Mucosa of descending colon (tissue), 3 donors: Measurements from ENCODE around the gene CDC14A. TPM values are rescaled to one million over a fixed set of nuclear protein-coding genes. Genes with fewer than 3 reads are reported as not detected.

Source experiments
- ATAC-seq: fragments of 200-7000 bp; cut with Tn5 transposase; one replicate; pipeline ENCODE4 v1.9.1; 2020; ENCODE audit warnings: mild to moderate bottlenecking, moderate library complexity
- DNase-seq, 3 donors: peaks; one replicate each; pipeline ENCODE4 v3.0.0-alpha.2; 2020
- H3K36me3 ChIP-seq: fragments of 200-600 bp; one replicate; pipeline ENCODE4 v1.8.0; 2021; ENCODE audit warnings: low read depth, mild to moderate bottlenecking
- H3K4me1 ChIP-seq: fragments of 200-600 bp; one replicate; pipeline ENCODE4 v1.8.0; 2021; ENCODE audit warnings: low read depth, mild to moderate bottlenecking
- H3K4me3 ChIP-seq: fragments of 200-600 bp; one replicate; pipeline ENCODE4 v1.8.0; 2021; ENCODE audit warnings: mild to moderate bottlenecking
- H3K9me3 ChIP-seq: fragments of 200-600 bp; one replicate; pipeline ENCODE4 v1.8.0; 2021; ENCODE audit warnings: mild to moderate bottlenecking
- intact Hi-C, 2 donors: fragments of 100-400 bp; cut with DNase I in 1 of 2; cut with micrococcal nuclease in 1 of 2; formaldehyde crosslinking; loops; one replicate each; pipeline versions ENCODE4 v1.11.0 to v1.11.1; 2022; cut with DNase I, micrococcal nuclease
- total RNA-seq, 3 donors: library from RNA; stranded (reverse); fragmentation: NEBNext Ultra II Directional in 2 of 3; extraction: Animal tissue kit (Norgen Biotek cat#: 25700) in 2 of 3; gene quantifications; one replicate each; pipeline versions ENCODE4 v1.2.1 to v1.2.4, GENCODE V29; 2021 to 2023
- TF ChIP-seq, protein P1 (sequence below): fragments of 200-600 bp; IDR thresholded peaks from one replicate; pipeline ENCODE4 v1.8.0; 2022; ENCODE audit warnings: antibody characterized with exemption, mild to moderate bottlenecking
- donor health status: DM: no; HTN: no; CAD: no; lungs with moderate emphysema.
- donor health status: DM: no; HTN: no; CAD: no.
- donor health status: DM: no; HTN: yes; CAD: no.

Gene CDC14A
- total RNA-seq, 3 donors from 2014 or later, result 15.6 to 34.3 (median 18.5) TPM

DNA sequence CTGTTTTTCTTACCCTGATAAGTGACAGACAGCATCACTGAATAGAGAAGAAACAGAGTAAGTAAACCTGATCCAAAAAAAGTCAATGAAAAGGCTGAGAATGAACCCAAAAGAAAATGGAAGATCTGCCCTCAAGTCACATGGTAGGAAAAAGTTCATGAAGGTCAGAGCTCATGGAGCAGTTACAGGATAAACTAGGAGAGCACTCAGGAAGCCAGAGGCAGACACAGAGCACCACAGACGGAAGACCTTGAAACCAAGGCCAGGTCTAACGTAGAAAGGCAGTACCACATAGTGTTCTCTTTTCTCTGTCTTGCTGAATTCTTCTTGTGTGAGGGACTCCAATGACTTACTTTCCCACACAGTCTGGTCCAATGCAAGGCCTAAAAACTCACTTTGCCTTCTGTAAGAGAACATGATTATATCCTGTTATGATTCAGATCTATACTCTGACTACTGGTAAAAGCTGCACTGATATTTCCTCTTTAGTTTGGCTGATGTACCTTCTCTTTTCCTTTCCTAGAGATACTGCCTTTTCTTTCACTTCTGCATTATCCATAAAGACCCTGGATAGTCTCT lies 45.5 kb upstream of the CDC14A start:
- intact Hi-C loops, result no loop called here
- H3K4me3 ChIP-seq, result no peak overlapping the region
- no peaks in the 10 kb centered on the region for H3K4me1 ChIP-seq
- H3K9me3 ChIP-seq, result no peaks in the 10 kb centered on the region
- DNase-seq (no peak), ATAC-seq (no peak)
- TF ChIP-seq, protein P1, sequence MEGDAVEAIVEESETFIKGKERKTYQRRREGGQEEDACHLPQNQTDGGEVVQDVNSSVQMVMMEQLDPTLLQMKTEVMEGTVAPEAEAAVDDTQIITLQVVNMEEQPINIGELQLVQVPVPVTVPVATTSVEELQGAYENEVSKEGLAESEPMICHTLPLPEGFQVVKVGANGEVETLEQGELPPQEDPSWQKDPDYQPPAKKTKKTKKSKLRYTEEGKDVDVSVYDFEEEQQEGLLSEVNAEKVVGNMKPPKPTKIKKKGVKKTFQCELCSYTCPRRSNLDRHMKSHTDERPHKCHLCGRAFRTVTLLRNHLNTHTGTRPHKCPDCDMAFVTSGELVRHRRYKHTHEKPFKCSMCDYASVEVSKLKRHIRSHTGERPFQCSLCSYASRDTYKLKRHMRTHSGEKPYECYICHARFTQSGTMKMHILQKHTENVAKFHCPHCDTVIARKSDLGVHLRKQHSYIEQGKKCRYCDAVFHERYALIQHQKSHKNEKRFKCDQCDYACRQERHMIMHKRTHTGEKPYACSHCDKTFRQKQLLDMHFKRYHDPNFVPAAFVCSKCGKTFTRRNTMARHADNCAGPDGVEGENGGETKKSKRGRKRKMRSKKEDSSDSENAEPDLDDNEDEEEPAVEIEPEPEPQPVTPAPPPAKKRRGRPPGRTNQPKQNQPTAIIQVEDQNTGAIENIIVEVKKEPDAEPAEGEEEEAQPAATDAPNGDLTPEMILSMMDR, result no peak
- no peaks in the 10 kb centered on the region for H3K36me3 ChIP-seq

GRCh38 chr1:100308777-100309176 lies 43.5 kb upstream of the CDC14A start:
- TF ChIP-seq, protein P1, result no peak

DNA sequence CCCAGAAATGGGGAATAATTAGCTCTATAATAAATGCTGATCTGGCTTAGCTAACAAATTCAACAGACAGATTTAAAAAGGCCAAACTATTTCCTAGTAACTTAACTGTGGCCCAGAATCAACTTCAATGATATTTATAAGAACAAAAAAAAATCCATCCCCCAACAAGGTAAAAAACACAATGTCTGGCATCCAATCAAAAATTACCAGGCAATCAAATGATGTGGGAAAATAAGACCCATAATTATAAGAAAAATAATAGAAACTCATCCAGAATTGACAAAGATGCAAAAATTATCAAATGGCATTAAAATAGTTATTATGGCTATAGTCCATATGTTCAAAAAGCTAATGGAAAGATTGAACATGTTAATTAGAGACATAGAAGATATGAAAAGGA lies 42.4 kb upstream of the CDC14A start:
- intact Hi-C loops, result no loop called here
- H3K36me3 ChIP-seq, result no peaks in the 10 kb centered on the region
- TF ChIP-seq, protein P1, result no peak
- H3K4me3 ChIP-seq, result no peak overlapping the region
- H3K9me3 ChIP-seq, result no peaks in the 10 kb centered on the region
- ATAC-seq (no peak), DNase-seq (no peak)
- H3K4me1 ChIP-seq, result no peaks in the 10 kb centered on the region

More at GRCh38 chr1:100308777-100309176, 43.5 kb upstream of the CDC14A start:
- no peaks in the 10 kb centered on the region for H3K4me1 ChIP-seq
- intact Hi-C loops, result no loop called here
- no peaks in the 10 kb centered on the region for H3K9me3 ChIP-seq
- no peak for ATAC-seq
- no peak for DNase-seq
- H3K36me3 ChIP-seq, result no peaks in the 10 kb centered on the region
- no peak overlapping the region for H3K4me3 ChIP-seq

- DNase-seq (no peak), ATAC-seq (no peak)
- Histone ChIP-seq H3K4me1 (no peaks in the 10 kb centered on the region), H3K9me3 (peaks cover 10% of the 10 kb centered on the region), H3K4me3 (no peak overlapping the region), H3K36me3 (no peaks in the 10 kb centered on the region)
- intact Hi-C loops, result no loop called here
- TF ChIP-seq, protein P1, result no peak
Measured at GRCh38 chr1:100313382-100313781, 38.9 kb upstream of the CDC14A start.

GRCh38 chr1:100316622-100317021 lies 35.7 kb upstream of the CDC14A start:
- ATAC-seq (no peak), DNase-seq (no peak)
- TF ChIP-seq, protein P1, result no peak
- no peaks in the 10 kb centered on the region for H3K36me3 ChIP-seq
- no peak overlapping the region for H3K4me3 ChIP-seq
- H3K4me1 ChIP-seq, result no peaks in the 10 kb centered on the region
- intact Hi-C loops, result no loop called here
- peaks cover 18% of the 10 kb centered on the region for H3K9me3 ChIP-seq
